GM19099 (cell line): ENCODE measurements around the gene BRINP2.

Experiments used
- POLR2A ChIP-seq: IDR thresholded peaks from 3 replicates; pipeline ENCODE4 v1.6.1; 2011; ENCODE audit warnings: low read depth; ENCODE audit not compliant: insufficient read length; ENCODE audit errors: extremely low read depth

BRINP2 gene

GRCh38 chr1:177185209-177185608 lies 14.5 kb downstream of the BRINP2 start:
- TF ChIP-seq POLR2A = no peak

- TF ChIP-seq POLR2A = no peak
Measured at GRCh38 chr1:177186639-177187038, 15.9 kb downstream of the BRINP2 start.

- no peak for TF ChIP-seq POLR2A
Measured at GRCh38 chr1:177190308-177190970, 19.7 kb downstream of the BRINP2 start.

- TF ChIP-seq POLR2A = no peak
Measured at GRCh38 chr1:177198243-177198642, 27.5 kb downstream of the BRINP2 start.

DNA sequence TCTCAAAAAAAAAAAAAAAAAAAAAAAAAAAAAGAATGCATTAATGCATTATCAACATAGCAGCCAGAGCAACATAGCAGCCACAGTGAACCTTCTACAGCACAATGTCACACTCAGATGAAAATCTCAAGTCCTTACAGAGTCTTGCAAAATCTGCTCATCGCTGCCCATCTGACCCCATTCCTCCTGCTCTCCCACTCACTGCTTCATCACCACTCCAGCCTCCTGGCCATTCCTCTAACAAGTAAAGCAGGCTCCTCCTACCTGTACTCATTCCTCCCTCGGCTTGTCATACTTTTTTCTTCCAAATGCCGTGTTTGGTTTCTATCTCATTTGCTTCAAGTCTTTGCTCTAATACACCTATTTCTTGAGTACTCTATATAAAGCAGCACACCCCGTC lies 29.5 kb downstream of the BRINP2 start:
- no peak for TF ChIP-seq POLR2A

- no peak for TF ChIP-seq POLR2A
Measured at GRCh38 chr1:177206831-177207355, 36.1 kb downstream of the BRINP2 start.

- no peak for TF ChIP-seq POLR2A
Measured at GRCh38 chr1:177208920-177209319, 38.2 kb downstream of the BRINP2 start.

- no peak for TF ChIP-seq POLR2A
Measured at GRCh38 chr1:177209357-177209756, 38.6 kb downstream of the BRINP2 start.

- no peak for TF ChIP-seq POLR2A
Measured at GRCh38 chr1:177210071-177210470, 39.3 kb downstream of the BRINP2 start.

DNA sequence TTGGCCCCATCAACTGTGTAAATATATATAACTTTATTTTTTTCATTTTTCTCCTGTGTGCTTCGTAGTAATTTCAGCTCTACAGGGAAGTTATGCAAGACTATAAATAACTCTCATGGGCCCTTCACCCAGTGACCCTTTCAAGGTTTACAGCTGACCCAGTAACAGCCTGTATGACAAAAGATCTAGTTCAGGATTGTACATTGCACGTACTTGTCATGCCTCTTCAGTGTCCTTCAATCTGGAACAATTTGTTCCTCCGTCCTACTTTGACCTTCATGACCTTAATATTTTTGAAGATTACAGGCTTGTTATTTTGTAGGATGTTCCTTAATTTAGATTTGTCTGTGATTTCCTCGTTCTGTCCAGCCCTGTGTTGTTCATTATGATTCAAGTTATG lies 40.5 kb downstream of the BRINP2 start:
- TF ChIP-seq POLR2A = no peak

GRCh38 chr1:177216587-177217202 lies 45.9 kb downstream of the BRINP2 start:
- no peak for TF ChIP-seq POLR2A

- no peak for TF ChIP-seq POLR2A
Measured at GRCh38 chr1:177219554-177220458, 49.0 kb downstream of the BRINP2 start.

- TF ChIP-seq POLR2A = no peak
Measured at GRCh38 chr1:177223359-177223758, 52.6 kb downstream of the BRINP2 start.

DNA sequence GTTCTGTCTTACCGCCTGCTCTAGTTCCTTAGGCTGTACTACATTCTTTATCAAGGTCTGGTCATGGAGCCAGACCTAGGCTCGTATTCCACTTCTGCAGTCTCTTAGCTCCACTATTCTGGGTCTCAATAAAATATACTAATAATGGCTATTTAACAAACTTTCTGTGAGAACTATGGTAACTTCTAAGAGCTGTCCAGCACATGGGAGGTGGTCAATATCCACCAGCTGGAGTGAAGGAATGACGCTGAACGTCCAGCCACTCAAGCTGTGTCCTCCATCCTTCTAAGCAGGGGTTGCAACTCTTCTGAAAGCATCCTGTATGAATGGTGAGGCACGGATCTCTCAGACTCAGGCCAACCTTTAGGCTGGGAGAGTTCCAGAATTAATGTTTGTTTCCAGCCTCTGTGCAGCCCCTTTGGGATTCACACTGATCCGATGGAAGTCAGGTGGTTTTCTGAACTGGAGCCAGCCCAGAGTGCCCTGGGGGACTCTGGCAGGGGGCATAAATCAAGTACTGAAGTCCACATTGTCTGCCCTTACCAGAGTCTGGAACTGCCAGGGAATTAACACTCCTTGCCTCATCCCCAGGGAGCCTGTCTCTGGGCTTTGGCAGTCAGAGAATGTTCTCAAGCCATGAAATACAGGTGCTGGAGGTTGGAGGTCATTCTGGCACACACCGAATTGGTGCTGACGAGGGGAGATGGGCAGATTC lies 57.4 kb downstream of the BRINP2 start:
- TF ChIP-seq POLR2A = no peak

GRCh38 chr1:177228693-177229065 lies 57.9 kb downstream of the BRINP2 start:
- no peak for TF ChIP-seq POLR2A

GRCh38 chr1:177229781-177230180 lies 59.0 kb downstream of the BRINP2 start:
- no peak for TF ChIP-seq POLR2A
